ENCODE measurements around the gene BTBD10. TPM values are rescaled to one million over a fixed set of nuclear protein-coding genes. Genes with fewer than 3 reads are reported as not detected.
A peak's percentile ranks its signal among the peaks of the same experiment; 100 is the strongest.

Gene BTBD10
- total RNA-seq, 2 donors from 2014 or later, result 24.5 to 36.7 TPM

DNA sequence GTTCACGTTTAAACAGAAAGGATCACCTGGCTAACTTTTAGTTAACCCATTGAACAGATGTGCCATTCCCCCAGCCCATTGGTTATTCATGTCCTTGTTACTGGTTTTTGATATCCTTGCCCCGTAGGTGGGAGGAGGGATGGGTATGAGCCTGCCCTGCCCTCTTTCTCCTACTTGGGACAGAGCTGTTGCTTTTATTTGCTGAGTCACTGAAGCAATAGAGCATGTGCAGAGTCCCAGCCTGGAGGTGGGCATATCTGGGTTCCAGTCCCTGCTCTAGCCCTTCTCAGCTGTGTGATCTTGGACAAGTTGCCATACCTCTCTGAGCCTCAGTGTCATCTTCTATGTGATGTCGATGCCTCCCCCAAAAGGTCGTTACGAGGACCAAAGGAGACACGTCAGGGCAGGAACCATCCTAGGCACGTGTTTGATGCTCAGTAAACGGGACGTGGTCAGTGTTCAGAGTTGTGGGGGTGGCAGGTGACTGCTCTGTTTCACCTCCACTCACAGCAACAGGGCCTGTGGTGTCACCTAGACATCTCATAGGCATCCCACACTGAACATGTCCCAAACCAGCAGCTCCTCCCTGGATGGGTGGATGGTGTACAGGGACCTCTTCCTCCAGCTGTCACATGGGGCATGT is 124.5 kb downstream of the BTBD10 start:
- TF ChIP-seq, protein P1, sequence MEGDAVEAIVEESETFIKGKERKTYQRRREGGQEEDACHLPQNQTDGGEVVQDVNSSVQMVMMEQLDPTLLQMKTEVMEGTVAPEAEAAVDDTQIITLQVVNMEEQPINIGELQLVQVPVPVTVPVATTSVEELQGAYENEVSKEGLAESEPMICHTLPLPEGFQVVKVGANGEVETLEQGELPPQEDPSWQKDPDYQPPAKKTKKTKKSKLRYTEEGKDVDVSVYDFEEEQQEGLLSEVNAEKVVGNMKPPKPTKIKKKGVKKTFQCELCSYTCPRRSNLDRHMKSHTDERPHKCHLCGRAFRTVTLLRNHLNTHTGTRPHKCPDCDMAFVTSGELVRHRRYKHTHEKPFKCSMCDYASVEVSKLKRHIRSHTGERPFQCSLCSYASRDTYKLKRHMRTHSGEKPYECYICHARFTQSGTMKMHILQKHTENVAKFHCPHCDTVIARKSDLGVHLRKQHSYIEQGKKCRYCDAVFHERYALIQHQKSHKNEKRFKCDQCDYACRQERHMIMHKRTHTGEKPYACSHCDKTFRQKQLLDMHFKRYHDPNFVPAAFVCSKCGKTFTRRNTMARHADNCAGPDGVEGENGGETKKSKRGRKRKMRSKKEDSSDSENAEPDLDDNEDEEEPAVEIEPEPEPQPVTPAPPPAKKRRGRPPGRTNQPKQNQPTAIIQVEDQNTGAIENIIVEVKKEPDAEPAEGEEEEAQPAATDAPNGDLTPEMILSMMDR (IDR thresholded peaks at IDR 0.05), result no peak
- H3K27ac ChIP-seq, result no peak overlapping the region
- H3K4me1 ChIP-seq (ENCODE audit: control insufficient read depth in 1 of 2, low read depth in 2 of 2), result peaks cover 13 to 42% of the 10 kb centered on the region in 2 donors
- ATAC-seq (ENCODE audit: insufficient number of reproducible peaks, low FRiP score, low read depth), result no peak
- H3K9me3 ChIP-seq, result no peaks in the 10 kb centered on the region
- no peaks in the 10 kb centered on the region for H3K36me3 ChIP-seq
- no peaks in the 10 kb centered on the region for H3K27me3 ChIP-seq (replicated peaks; ENCODE audit: insufficient read depth)
- no peak for DNase-seq (ENCODE audit: low spot score)
- peak overlapping the region; percentile 68 for H3K4me3 ChIP-seq

DNA sequence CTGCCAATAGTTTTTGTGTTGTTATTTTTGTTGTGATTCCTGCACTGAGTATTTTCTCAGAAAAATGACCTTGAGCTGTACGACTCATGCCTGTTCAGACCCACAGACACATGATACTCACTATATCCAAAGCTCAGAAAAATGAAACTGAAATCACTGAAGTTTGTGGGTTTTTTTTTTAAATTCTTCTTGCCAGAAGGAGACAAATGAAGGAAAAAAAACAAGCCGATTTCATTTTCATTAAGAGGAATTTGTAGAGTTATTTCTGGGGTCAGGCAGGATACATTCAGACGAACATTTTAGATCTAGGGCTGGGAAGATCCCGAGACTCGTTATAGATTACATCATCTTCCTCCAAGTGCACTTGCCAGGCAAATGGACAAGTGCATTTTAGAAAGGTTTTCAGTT is 125.0 kb downstream of the BTBD10 start:
- H3K9me3 ChIP-seq, result no peaks in the 10 kb centered on the region
- no peaks in the 10 kb centered on the region for H3K36me3 ChIP-seq
- H3K27me3 ChIP-seq (replicated peaks; ENCODE audit: insufficient read depth), result no peaks in the 10 kb centered on the region
- no peak overlapping the region for H3K27ac ChIP-seq
- ATAC-seq (ENCODE audit: insufficient number of reproducible peaks, low FRiP score, low read depth) (no peak), DNase-seq (ENCODE audit: low spot score) (no peak)
- peak overlapping the region; percentile 68 for H3K4me3 ChIP-seq
- TF ChIP-seq, protein P1 (IDR thresholded peaks at IDR 0.05), result no peak
- H3K4me1 ChIP-seq (ENCODE audit: control insufficient read depth in 1 of 2, low read depth in 2 of 2), result peaks cover 16 to 42% of the 10 kb centered on the region in 2 donors

Other genes starting within 250 kb of the BTBD10 start
- 10 to 100 TPM; 21.8 to 40.8 TPM for gene BMAL1, start 185.4 kb downstream of the BTBD10 start, total RNA-seq
- not detected for gene PTH, start 32.8 kb upstream of the BTBD10 start, total RNA-seq
- 10 to 100 TPM; 25.5 to 55.7 TPM for gene FAR1, start 205.4 kb upstream of the BTBD10 start, total RNA-seq